ENCODE measurements around the gene MAK. TPM values are rescaled to one million over a fixed set of nuclear protein-coding genes. Genes with fewer than 3 reads are reported as not detected.

Gene MAK
- total and polyA plus RNA-seq, 2 of the 13 experiments (the other 11 are each of a cell fraction or from before 2014, with no cell fraction given), result 0.04 TPM; not detected in 1

- TF ChIP-seq SIX1 (CRISPR knock-in tag; IDR thresholded peaks at IDR 0.05; ENCODE audit: borderline replicate concordance), result peak; percentile 47; the same call in 1 of the 2 replicates
- TF ChIP-seq MIXL1 (CRISPR knock-in tag; IDR thresholded peaks at IDR 0.05), result peak; percentile 66
- TF ChIP-seq TAF1 (CRISPR knock-in tag; IDR thresholded peaks at IDR 0.05), result peak; percentile 95
- TF ChIP-seq ZNF350 (CRISPR knock-in tag; IDR thresholded peaks at IDR 0.05; ENCODE audit: borderline replicate concordance, low read depth), result peak; percentile 85
- no peak for TF ChIP-seq ZNF383 (CRISPR knock-in tag; IDR thresholded peaks at IDR 0.05; ENCODE audit: borderline replicate concordance)
- TF ChIP-seq ZNF737 (CRISPR knock-in tag; IDR thresholded peaks at IDR 0.05; ENCODE audit: borderline replicate concordance), result no peak
- TF ChIP-seq NCOR1 (IDR thresholded peaks at IDR 0.05; ENCODE audit: borderline replicate concordance, low read length), result peak; percentile 52; the same call in 1 of the 2 replicates
- no peak; the same call in 1 of the 2 replicates for TF ChIP-seq ZNF232 (CRISPR knock-in tag; IDR thresholded peaks at IDR 0.05; ENCODE audit: borderline replicate concordance)
- peak; percentile 63 for TF ChIP-seq GABPA (IDR thresholded peaks at IDR 0.05; ENCODE audit: low read depth, low read length)
- TF ChIP-seq GABPA (CRISPR knock-in tag; IDR thresholded peaks at IDR 0.05; ENCODE audit: low read depth), result peak; percentile 78
- TF ChIP-seq KAT7 (CRISPR knock-in tag; IDR thresholded peaks at IDR 0.05; ENCODE audit: borderline replicate concordance), result peak; percentile 98
- no peak for TF ChIP-seq ZNF234 (CRISPR knock-in tag; conservative IDR thresholded peaks at IDR 0.05)
- TF ChIP-seq ZFP41 (CRISPR knock-in tag; IDR thresholded peaks at IDR 0.05; ENCODE audit: borderline replicate concordance), result no peak
- TF ChIP-seq ZNF143 (CRISPR knock-in tag; IDR thresholded peaks at IDR 0.05), result no peak; the same call in 1 of the 2 replicates
- peak; percentile 80 for TF ChIP-seq HBP1 (CRISPR knock-in tag; IDR thresholded peaks at IDR 0.05; ENCODE audit: low read depth)
- no peak for TF ChIP-seq ZFP62 (CRISPR knock-in tag; IDR thresholded peaks at IDR 0.05)
- no peak for TF ChIP-seq SRSF9 (IDR thresholded peaks at IDR 0.05; ENCODE audit: borderline replicate concordance, insufficient read depth, low read depth, low read length, poor library complexity, severe bottlenecking)
- TF ChIP-seq ZNF10 (CRISPR knock-in tag; IDR thresholded peaks at IDR 0.05; ENCODE audit: borderline replicate concordance, low read depth), result no peak
- 0 out of 2 replicates have a peak, but pooled peaks have one; percentile 5 for TF ChIP-seq FOXO4 (CRISPR knock-in tag; conservative IDR thresholded peaks at IDR 0.05)
- TF ChIP-seq MBNL3 (CRISPR knock-in tag; conservative IDR thresholded peaks at IDR 0.05), result no peak
- peak; percentile 7; the same call in 1 of the 2 replicates for TF ChIP-seq NFE2 (CRISPR knock-in tag; IDR thresholded peaks at IDR 0.05)
- TF ChIP-seq DMAP1 (CRISPR knock-in tag; IDR thresholded peaks at IDR 0.05), result peak; percentile 86
- no peak for TF ChIP-seq ZNF432 (CRISPR knock-in tag; IDR thresholded peaks at IDR 0.05; ENCODE audit: borderline replicate concordance)
- no peak for TF ChIP-seq ZNF207 (IDR thresholded peaks at IDR 0.05; ENCODE audit: borderline replicate concordance)
- TF ChIP-seq THYN1 (CRISPR knock-in tag; IDR thresholded peaks at IDR 0.05; ENCODE audit: borderline replicate concordance, low read depth), result no peak
- TF ChIP-seq HDAC6 (IDR thresholded peaks at IDR 0.05; ENCODE audit: low read depth, low read length), result no peak
- TF ChIP-seq ZNF124 (CRISPR knock-in tag; IDR thresholded peaks at IDR 0.05), result peak; percentile 55; the same call in 1 of the 2 replicates
- peak; percentile 49; the same call in 1 of the 2 replicates for TF ChIP-seq ZNF430 (CRISPR knock-in tag; IDR thresholded peaks at IDR 0.05)
Measured at GRCh38 chr6:10747251-10747972, 90.9 kb downstream of the MAK start, which contains the start of gene TMEM14B (continued).
